ENCODE results near the gene CCDC90B. TPM values are rescaled to one million over a fixed set of nuclear protein-coding genes. Genes with fewer than 3 reads are reported as not detected.
A peak's percentile ranks its signal among the peaks of the same experiment; 100 is the strongest.

CCDC90B gene
- total RNA-seq, 1 donor from 2014 or later: 68.1 TPM

- H3K4me3 ChIP-seq (ENCODE audit: low read depth, low read length): no peak overlapping the region
- DNase-seq (ENCODE audit: low read depth): no peak
- no peaks in the 10 kb centered on the region for H3K27me3 ChIP-seq (ENCODE audit: control insufficient read depth, insufficient read depth, low read length)
- TF ChIP-seq CTCF (IDR thresholded peaks at IDR 0.05; ENCODE audit: insufficient read depth, low read length, poor library complexity, severe bottlenecking): no peak
- peaks cover 2% of the 10 kb centered on the region for H3K36me3 ChIP-seq (ENCODE audit: control insufficient read depth, insufficient read depth, low read length)
These were observed 30.8 kb downstream of the CCDC90B start for GRCh38 chr11:83255366-83255765.

DNA sequence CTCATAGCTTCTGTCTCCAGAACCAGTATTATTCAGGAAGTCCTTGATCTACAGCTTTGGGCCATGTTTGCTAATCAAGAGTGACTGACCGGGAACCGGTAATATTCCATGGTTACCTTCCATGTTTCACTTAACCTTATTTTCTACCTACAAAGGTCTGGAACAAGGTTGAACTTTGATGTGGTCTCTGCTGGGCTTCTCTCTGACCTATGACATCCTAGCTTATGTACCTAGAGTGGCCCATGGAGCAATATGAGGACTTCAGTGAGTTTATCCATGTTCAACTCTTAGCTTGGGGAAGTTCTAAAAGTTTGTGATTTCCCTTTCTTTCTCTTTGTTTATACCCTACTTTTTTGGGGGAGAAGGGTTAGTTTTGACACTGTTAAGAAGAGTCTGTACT is 33.2 kb downstream of the CCDC90B start:
- no peak for TF ChIP-seq CTCF (IDR thresholded peaks at IDR 0.05; ENCODE audit: insufficient read depth, low read length, poor library complexity, severe bottlenecking)
- no peak overlapping the region for H3K4me3 ChIP-seq (ENCODE audit: low read depth, low read length)
- no peaks in the 10 kb centered on the region for H3K27me3 ChIP-seq (ENCODE audit: control insufficient read depth, insufficient read depth, low read length)
- DNase-seq (ENCODE audit: low read depth): no peak
- H3K36me3 ChIP-seq (ENCODE audit: control insufficient read depth, insufficient read depth, low read length): no peaks in the 10 kb centered on the region

GRCh38 chr11:83252266-83252665 is 33.9 kb downstream of the CCDC90B start:
- TF ChIP-seq CTCF (IDR thresholded peaks at IDR 0.05; ENCODE audit: insufficient read depth, low read length, poor library complexity, severe bottlenecking): no peak
- DNase-seq (ENCODE audit: low read depth): no peak
- H3K36me3 ChIP-seq (ENCODE audit: control insufficient read depth, insufficient read depth, low read length): no peaks in the 10 kb centered on the region
- H3K4me3 ChIP-seq (ENCODE audit: low read depth, low read length): no peak overlapping the region
- H3K27me3 ChIP-seq (ENCODE audit: control insufficient read depth, insufficient read depth, low read length): no peaks in the 10 kb centered on the region

DNA sequence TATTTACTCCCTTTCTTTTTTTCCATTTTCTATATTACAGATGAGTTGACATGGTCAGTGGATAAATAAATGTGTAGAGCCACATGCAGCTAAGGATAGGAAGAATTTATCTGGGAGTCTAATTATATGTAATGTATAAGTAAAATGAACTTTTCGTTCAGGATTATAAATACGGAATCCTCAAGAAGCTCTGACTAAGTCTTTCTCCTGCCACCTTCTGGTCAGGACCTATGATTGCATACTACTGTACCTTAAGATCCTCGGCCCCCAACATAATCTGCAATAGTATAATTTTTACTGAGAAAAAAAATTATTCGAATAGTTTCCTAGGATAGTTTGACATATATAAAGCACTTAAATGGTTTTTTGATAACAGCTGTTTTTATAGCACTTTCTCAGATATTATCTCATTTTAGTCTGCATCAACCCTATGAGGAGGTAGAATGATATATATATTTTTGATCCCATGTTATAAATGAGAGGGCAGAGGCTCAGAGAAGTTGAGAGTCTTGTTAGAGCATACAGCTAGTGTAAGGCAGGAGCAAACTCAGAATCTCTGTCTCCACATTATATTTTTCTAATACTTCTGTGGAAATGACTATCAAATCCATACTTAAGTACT is 36.1 kb downstream of the CCDC90B start:
- peak; percentile 14 for DNase-seq (ENCODE audit: low read depth)

DNA sequence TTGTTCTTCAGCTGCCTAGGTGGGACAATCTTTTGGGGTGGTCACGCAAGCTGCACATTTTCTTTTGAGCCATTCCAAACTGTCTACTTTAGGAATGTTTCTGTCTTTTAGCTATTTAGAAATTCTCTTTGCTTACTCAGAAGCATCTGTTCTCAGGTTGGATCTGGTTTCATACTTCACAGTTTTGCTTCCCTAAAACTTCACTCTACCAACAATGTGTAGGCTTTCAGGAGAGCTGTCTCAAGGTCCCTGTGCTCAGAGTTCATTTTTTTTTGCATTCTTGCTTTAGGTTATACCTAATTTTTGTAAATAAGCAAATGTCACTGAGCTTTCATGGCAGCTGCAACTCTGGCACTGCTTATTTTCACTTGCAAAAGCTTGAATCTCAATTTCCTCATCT is 36.7 kb downstream of the CCDC90B start:
- no peak for DNase-seq (ENCODE audit: low read depth)
- no peak for TF ChIP-seq CTCF (IDR thresholded peaks at IDR 0.05; ENCODE audit: insufficient read depth, low read length, poor library complexity, severe bottlenecking)
- Histone ChIP-seq H3K36me3 (ENCODE audit: control insufficient read depth, insufficient read depth, low read length) (no peaks in the 10 kb centered on the region), H3K27me3 (ENCODE audit: control insufficient read depth, insufficient read depth, low read length) (no peaks in the 10 kb centered on the region), H3K4me3 (ENCODE audit: low read depth, low read length) (no peak overlapping the region)

More for the DNA sequence above, 36.1 kb downstream of the CCDC90B start:
- no peaks in the 10 kb centered on the region for H3K36me3 ChIP-seq (ENCODE audit: control insufficient read depth, insufficient read depth, low read length)
- no peaks in the 10 kb centered on the region for H3K27me3 ChIP-seq (ENCODE audit: control insufficient read depth, insufficient read depth, low read length)
- peak; percentile 71 for TF ChIP-seq CTCF (IDR thresholded peaks at IDR 0.05; ENCODE audit: insufficient read depth, low read length, poor library complexity, severe bottlenecking)
- no peak overlapping the region for H3K4me3 ChIP-seq (ENCODE audit: low read depth, low read length)

Measured in kidney epithelial cell (primary cell).